Kidney tubule cell (primary cell): ENCODE data around the gene RIC1.
A peak's percentile ranks its signal among the peaks of the same experiment; 100 is the strongest.
"Not testable (repeated sequence)": the region's sequence is repeated elsewhere in the genome, so short reads cannot be mapped to it uniquely, and the experiment has no call there.

Source experiments
- DNase-seq: peaks from one replicate; pipeline ENCODE4 v3.0.0-alpha.2; 2018; ENCODE audit warnings: low spot score

Gene RIC1

DNA sequence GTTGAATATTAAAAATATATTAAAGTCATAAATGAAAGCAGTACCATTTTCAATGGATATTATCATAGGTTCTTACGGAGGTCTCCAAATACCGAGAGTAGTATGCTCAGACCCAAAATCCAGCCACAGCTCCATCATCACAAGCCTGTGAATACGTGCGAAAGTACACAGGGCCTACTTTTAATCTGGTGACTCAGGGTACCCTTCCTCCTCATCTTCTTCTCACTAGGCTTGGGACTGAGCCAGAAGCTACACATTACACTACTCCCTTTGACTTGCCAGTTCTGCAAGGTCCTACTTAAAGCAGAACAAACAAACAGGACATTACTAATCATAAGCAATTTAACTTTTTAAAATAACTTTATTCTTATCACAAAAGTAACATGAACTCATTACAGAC is 7.6 kb upstream of the RIC1 start:
- DNase-seq = peak; percentile 14

DNA sequence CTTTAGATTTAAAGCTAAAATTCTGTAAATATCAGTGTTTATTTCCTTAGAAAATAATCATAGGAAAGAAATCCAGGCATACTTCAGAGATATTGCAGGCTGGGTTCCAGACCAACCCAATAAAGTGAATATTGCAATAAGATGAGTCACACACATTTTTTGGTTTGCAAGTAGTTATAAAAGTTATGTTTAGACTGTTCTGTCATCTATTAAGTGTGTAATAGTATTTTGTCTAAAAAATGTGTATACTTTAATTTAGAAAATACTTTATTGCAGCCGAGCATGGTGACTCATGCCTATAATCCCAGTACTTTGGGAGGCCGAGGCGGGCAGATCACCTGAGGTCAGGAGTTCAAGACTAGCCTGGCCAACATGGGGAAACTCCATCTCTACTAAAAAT is 6.9 kb upstream of the RIC1 start:
- peak; percentile 45 for DNase-seq

DNA sequence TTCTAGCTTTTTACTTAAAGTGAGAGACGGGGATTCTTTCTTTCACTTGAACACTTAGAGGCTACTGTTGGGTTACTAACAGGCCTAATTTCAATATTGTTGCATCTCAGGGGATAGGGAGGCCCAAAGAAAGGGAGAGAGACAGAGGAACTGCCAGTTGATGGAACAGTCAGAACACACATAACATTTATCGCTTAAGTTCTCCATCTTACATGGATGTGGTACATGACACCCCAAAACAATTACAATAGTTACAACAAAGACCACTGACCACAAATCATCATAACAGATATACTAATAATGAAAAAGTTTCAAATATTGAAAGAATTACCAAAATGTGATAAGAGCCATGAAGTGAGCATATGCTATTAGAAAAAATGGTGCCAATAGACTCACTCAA is 4.3 kb upstream of the RIC1 start:
- no peak for DNase-seq

DNA sequence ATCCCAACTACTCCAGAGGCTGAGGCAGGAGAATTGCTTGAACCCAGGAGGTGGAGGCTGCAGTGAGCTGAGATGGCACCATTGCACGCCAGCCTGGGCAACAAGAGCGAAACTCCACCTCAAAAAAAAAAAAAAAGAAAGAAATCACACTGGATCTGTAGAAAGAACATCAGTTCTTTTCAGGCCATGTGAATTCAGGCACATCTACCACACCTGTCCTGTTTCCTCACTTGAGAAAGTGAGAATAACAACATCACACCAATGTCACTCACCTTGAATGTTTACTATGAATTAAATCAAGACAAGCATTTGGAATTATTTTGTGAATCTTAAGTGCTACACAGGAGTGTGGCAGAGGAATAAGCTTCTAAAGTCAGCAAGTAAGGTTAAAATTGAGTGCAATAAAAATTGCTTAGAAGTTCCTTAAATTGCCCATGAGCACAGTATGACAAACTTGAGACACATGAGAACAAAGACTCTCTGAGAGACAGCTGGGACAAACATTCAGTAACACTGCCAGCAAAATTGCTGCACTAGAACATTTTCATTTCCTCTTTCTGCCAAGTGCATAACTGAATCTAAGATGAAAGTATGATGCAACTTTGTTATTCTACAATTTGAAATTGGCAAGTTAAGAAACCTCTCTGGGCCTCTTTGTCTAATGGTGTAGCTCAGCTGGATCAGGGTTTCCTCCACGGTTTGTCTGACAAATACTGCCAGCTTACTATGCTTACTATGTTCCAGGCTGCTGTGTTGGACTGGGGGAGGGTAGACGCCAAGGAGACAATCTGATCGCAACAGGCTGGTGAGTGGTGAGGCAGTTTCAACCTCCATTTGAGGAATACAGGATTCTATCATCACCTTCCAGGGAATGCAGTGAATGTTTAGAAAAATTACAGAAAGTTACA is 1.9 kb upstream of the RIC1 start:
- peak; percentile 71 for DNase-seq

DNA sequence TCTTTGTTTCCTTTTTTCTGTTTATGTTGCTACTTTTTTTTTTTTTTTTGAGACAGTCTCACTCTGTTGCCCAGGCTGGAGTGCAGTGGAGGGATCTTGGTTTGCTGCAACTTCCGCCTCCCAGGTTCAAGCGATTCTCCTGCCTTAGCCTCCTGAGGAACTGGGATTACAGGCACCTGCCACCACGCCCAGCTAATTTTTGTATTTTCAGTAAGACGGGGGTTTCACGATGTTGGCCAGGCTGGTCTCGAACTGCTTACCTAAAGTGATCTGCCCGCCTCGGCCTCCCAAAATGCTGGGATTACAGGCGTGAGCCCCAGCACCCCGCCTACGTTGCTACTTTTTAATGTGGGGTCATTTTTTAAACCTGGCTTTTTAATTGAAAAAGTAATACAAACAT is 1.2 kb upstream of the RIC1 start:
- not testable (repeated sequence) for DNase-seq

DNA sequence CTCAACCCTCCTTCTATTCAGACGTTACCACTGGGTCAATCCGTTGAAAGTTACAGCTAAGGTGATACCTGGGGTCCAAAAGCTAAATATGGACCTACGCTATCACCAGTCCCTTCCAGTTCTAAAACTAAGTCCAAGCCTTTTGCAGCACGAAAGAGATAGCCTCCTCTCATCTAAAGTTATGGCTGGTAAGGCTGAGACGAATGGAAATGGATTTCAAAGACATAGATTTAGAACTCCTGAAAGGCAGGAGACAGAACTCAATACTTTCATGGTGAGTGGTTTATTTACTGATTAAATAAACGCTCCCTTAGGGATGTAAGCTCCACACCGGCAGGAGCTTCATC is 751 bp upstream of the RIC1 start:
- no peak for DNase-seq

DNA sequence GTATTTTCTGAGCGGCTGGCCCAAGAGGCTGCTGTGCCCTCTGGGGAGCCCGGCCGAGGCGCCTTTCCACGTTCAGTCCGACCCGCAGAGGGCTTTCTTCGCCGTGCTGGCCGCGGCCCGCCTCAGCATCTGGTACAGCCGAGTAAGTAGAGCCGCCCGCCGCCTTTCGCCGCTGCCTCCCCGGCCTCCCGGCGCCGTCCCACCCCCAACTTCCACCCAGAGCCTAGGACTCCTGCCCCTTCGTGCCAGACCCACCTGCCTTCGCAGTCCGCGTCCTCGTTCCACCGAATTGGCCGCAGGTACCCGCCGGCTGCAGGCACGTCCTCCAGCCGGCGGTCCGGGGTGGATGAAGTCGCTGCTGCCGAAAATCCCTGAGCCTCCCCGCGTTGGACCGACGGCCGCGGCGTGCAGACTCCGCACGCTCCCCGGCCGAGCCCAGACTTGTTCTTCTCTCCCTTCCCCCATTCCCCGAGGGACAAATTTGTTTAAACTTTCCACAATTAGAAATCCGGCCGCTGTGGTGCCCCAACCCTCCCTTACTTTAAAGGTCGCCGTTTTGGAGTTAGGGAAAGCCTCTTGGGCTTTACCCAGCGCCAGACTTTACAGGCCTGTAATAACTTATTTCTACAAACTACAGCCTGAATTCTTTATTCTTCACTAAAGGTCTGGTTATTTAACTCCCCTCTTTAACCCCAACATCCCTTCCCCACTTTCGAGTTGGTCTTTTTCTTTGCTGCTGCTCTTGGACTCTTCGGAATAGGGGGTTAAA is 589 bp downstream of the RIC1 start:
- DNase-seq = peak; percentile 40

DNA sequence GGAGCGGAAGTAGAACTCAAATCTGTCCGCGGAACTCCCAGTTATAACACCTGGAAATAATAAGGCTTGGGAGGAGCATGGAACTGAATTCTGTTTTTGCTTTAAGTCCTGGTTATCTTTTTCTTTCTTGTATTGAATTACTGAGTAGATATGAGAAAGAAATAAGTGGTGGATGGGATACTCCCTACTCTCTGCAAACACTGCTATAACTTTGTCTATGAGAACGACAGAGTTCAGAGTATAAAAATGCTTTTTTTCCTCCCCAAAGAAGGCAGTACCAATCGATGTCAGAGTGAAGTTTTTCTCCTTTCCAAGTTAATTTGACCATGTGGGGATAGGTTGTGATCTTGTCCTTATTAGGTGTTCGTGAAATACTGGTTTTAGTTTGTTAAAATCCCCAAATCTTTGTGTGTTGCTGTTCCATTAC is 1.2 kb downstream of the RIC1 start:
- peak; percentile 48 for DNase-seq

DNA sequence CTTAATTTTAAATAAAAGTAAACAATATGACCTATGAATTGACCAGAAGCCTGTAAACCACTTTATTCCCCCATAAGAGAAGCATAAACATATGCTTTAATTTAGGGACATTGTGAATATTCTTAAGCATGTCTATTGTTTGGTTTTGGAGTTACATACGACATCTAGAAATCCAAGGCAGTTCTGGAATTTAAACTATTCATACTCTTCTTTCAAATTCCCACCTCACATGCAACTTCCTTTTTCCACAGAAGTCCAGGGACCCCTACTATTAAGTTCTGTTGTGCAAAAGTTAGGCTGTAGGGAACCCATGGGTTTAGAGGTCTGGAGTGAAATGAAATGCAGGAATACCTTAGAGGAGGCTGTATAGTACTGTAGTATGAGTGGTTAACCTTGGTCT is 2.1 kb downstream of the RIC1 start:
- DNase-seq = peak; percentile 13

DNA sequence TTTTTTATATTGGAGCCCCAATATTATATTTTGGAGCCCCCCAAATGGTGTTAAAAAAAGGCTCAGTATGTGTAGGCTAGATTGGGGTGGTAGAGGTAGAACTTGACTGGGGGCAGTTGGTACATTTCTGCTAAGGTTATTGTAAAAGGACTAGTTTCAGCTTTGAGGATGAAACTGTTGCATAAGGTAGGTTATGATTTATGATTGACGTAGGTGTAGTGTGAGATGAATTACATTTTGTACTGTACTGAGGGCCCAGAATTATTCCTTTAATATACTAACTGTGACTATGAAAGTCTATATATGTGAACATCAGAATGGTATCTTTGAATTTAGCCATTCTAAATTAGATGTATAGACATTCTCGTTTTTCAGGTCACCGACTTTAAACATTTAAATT is 3.6 kb downstream of the RIC1 start:
- DNase-seq = no peak

DNA sequence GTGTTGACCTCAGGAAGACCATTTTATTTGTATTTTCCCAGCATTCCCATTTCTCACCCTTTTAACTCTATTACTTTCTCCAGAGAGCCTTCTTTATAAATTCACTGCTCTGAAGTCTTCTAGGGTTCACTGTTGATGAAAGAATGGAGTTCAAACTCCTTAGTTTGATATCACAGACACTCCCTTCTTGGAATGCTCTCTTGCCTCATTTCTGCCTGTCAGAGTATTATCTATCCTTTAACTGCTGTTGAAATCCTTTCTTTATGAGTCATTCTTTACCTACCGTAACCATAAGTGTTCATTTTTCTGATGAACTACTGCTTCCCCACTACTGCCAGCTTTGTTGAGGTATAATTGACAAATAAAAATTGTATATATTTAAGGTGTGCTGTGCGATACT is 4.3 kb downstream of the RIC1 start:
- DNase-seq = peak; percentile 61

DNA sequence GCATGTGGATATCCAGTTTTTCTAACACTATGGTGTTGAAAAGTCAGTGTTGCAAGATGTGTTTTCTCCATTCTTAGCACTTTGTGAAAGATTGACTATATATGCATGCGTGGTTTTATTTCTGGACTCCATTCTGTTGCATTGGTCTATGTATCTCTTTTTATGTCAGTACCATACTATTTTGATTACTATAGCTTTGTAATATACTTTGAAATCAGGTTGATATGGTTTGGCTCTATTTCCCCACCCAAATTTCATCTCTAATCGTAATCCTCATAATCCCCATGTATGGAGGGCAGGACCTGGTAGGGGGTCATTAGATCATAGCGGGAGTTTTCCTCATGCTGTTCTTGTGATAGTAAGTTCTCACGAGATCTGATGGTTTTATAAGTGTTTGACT is 6.5 kb downstream of the RIC1 start:
- DNase-seq = no peak

DNA sequence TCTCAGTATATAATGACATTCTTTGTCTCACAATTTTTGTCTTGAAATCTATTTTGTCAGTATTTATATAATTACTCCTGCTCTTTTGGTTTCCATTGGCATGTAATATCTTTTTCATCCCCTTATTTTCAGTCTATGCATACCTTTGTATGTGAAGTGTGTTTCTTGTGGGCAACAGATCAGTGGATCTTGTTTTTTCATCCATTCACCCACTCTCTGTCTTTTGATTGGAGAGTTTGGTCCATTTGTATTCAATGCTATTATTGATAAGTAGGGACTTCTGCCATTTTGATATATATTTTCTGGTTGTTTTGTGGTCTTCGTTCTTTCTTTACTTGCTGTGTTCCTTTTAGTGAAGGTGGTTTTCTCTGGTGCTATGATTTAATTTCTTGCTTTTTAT is 10.9 kb downstream of the RIC1 start:
- DNase-seq = no peak

DNA sequence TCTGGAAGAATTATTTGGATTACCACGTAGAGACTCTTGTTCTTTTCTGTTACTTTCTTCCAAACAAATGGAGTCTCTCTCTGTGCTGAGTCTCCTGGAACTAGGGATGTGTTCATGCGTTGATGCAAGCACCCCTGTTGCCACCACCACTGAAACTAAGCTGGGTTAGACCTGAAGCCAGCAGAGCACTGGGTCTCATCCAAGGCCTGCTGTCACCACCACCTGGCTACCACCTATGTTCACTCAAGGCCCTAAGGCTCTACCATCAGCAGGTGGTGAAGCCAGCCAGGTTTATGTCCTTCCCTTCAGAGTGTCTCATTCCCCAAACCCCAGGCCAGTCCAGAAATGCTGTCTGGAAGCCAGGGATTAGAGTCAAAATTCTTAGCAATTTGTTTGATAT is 13.3 kb downstream of the RIC1 start:
- no peak for DNase-seq

DNA sequence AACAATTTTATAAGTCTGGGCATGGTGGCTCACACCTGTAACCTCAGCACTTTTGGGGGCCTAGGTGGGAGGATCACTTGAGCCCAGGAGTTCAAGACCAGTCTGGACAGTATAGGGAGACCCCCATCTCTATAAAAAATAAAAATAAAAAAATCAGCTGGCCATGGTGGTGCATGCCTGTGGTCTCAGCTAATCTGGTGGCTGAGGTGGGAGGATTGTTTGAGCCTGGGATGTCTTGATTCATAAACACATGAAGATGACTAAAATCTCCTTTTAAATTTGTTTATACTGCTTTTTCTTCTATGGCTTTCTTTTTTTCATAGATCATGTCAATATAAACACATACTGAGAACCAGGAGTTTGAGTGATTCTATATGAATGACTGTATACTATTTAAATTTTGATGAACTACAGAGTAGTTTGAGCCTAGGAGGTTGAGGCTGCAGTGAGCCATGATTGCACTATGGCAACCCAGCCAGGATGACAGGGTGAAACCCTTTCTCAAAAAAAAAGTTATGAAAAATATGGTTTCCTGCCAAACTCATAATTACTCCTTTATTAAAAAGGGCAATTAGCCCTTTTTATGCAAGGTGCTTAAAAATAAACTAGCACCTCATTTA is 14.2 kb downstream of the RIC1 start:
- DNase-seq = no peak

DNA sequence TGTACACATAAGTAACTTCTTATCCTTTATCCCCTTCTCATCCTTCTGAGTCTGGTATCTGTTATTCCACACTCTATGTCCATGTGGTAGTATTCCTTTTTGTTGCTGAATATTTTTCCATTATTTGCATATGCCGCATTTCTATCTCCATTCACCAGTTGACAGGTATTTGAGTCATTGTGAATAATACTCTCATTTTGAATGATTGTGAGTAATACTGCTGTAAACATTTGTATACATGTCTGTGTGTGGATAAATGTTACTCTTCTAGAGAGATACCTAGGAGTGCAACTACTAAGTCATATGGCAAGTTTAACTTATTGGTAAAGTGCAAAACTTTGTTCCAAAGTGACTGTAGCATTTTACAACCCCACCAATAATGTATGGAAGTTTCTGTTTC is 15.6 kb downstream of the RIC1 start:
- no peak for DNase-seq

DNA sequence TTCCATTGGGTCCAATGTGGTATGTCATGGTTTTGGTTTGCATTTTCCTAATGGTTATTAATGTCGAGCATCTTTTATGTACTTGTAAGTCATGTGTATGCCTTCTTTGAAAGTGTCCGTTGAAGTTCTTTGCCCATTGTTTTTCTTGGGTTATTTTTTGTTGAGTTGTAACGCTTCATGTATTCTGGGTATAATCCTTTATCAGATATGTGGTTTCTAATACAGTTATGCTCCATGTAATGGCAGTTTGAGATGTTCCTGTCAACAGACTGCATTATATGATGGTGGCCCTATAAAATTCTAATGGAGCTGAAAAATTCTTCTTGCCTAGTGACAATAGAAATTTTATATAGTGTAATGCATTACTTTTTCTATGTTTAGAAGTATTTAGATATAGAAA is 17.2 kb downstream of the RIC1 start:
- no peak for DNase-seq

DNA sequence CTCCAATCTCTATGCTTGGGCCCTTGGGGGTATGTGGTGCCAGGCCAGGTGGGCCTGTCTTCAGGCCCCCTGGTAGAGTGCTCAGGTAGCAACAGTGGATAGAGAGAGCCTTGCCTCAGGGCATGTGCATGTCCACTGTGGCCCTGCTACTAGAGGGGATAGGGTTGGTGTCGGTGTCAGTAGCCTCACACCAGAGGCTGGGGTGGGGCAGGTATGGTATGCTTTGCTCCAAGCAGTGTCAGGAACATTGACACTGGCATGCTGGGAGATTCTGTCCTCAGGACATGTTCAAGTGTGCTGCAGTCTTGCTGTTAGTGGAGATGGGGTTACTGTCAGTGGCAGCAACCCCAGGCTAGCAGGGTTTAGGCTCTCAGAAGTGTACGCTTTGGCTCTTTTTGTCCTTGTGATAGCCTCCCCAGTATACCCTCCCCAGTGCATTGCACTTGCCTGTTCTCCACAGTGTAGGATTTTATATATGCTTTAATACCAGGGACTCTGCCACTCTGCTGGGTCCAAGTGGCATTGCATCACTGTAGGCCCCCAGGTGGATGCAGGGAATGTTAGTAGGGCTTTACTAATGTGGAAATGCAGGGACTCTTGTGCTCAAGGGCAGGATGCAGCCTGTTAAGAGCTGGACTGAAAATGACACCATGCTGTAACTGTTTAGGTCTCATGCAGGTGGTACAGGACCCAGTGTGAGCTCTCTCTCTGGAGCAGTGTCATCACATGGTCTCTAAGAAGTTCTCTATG is 21.6 kb downstream of the RIC1 start:
- no peak for DNase-seq

DNA sequence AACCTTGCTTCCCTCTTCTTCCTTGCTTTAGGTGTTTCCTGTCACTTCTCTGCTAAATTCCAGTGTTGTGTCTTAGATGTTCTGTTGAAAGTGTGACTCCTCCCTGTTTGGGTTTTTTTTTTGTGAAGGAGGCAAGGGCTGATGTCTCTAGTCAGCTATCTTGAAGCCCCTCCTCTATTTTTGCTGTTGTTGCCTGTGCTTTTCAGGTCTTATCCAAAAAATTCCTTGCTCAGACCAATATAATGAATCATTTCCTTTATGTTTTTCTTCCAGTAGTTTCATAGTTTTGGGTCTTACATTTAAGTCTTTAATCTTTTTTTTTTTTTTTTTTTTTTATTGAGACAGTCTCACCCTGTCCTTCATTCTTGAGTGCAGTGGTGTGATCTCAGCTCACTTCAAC is 22.3 kb downstream of the RIC1 start:
- no peak for DNase-seq

DNA sequence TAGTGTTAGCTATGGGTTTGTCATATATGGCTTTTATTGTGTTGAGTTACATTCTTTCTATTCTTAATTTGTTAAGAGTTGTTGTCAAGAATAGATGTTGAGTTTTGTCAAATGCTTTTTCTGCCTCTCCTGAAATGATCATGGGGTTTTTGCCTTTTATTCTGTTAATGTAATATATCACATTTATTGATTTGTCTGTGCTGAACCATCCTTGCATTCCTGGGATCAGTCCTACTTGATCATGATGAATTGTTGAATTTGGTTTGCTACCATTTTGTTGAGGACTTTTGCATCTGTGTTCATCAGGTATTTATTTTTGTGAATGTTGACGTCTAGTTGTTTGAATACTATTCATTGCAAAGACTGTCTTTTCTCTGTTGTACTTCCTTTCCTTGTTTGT is 23.9 kb downstream of the RIC1 start:
- DNase-seq = no peak

DNA sequence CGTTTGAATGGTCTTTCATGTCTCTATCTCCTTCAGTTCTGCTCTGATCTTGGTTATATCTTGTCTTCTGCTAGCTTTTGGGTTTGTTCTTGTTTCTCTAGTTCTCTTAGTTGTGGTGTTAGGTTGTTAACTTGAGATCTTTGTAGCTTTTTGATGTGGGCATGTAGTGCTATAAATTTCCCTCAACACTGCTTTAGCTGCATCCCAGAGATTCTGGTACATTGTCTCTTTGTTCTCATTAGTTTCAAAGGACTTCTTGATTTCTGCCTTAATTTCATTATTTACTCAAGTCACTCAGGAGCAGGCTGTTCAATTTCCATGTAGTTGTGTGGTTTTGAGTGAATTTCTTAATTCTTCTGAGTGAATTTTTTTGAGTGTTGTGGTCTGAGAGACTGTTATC is 33.9 kb downstream of the RIC1 start:
- DNase-seq = not testable (repeated sequence)

DNA sequence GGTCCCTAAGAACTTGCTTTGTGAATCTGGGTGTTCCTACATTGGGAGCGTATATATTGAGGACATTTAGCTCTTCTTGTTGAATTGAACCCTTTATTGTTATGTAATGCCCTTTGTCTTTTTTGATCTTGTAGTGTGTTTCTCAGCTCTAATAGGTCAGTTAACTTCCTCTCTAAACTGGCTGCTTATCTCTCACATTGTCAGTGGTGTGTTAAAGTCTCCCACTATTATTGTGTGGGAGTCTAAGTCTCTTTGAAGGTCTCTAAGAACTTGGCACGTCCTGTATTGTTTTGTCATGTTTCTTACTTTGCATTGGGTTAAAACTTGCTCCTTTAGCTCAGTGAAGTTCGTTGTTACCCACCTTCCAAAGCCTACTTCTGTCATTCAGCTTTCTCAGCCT is 36.2 kb downstream of the RIC1 start:
- no peak for DNase-seq
